Activated effector memory CD4-positive, alpha-beta T cell treated with anti-CD3 and anti-CD28 coated beads, Interleukin-2, amount 50 U/mL, for 16 hours (primary cell): ENCODE data around the gene CACNA1I.
A peak's percentile ranks its signal among the peaks of the same experiment; 100 is the strongest.

Experiments used
- DNase-seq: peaks from one replicate; pipeline ENCODE4 v3.0.0-alpha.2; 2020

CACNA1I gene

DNA sequence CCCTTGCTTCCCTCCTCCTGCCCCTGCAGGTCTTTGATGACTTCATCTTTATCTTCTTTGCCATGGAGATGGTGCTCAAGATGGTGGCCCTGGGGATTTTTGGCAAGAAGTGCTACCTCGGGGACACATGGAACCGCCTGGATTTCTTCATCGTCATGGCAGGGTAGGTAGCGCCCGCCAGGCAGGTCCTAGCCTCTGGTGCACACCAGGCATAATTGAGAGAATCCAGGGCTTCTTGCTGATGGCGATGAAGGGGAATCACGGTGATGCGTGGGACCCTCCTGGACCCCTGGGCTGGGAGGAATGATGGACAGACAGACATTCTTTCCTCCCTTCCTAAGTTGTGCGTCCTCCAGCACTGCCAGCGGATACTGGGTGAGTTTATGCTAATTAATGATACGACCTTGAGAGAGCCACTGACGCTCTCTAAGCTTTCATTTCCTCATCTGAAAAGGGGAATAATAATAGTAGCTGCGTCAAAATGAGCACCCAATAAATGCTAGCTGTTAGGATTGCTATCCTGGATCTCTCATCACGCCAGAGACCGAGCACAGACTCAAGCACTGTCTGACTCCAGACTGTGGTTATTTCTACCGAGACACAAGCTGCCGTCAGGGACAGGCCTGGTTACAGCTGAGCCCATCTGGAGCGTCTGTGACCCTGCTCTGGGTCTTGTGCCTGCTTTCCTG lies 30.1 kb downstream of the CACNA1I start:
- DNase-seq, result no peak

GRCh38 chr22:39601180-39601535 lies 30.6 kb downstream of the CACNA1I start:
- no peak for DNase-seq

- no peak for DNase-seq
Measured at GRCh38 chr22:39603345-39603744, 32.8 kb downstream of the CACNA1I start.

GRCh38 chr22:39610246-39610645 lies 39.7 kb downstream of the CACNA1I start:
- DNase-seq, result no peak

DNA sequence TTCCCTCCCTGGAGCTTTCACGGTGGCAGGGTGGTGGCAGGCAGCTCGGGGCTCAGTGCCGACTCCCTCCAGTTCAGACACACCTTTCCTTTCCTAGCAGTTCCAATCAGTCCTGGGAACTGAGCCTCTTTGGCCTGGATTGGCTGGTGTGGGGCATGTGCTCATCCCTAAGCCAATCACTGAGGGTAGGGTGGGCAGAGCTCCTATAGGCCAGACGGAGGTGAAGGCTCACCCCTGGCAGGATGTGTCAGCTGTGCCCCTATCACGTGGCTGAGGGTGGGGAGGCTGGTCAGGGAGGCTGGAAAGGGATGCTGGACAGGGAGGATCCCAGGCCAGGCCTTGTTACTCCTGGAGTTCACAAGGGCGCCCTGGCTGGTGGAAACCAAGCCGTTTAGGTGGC lies 40.2 kb downstream of the CACNA1I start:
- no peak for DNase-seq

DNA sequence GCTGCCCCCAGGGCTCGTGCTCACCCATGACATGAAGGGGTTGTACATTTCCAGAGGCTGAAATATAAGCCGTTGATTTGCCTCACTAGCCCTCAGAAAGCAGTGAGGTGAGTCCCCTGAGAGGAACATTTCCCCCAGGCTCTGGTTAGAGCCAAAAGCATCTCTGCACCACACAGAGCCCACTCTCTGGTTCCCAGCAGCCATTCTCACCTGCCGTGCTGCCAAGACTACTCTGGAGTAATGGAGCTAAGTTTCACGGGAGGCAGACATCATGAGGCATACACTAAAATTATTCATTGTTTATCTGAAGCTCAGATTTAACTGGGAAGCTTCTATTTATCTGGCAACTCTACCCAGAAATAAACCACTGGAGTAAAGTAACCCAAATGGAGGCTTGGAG lies 40.8 kb downstream of the CACNA1I start:
- DNase-seq, result no peak

DNA sequence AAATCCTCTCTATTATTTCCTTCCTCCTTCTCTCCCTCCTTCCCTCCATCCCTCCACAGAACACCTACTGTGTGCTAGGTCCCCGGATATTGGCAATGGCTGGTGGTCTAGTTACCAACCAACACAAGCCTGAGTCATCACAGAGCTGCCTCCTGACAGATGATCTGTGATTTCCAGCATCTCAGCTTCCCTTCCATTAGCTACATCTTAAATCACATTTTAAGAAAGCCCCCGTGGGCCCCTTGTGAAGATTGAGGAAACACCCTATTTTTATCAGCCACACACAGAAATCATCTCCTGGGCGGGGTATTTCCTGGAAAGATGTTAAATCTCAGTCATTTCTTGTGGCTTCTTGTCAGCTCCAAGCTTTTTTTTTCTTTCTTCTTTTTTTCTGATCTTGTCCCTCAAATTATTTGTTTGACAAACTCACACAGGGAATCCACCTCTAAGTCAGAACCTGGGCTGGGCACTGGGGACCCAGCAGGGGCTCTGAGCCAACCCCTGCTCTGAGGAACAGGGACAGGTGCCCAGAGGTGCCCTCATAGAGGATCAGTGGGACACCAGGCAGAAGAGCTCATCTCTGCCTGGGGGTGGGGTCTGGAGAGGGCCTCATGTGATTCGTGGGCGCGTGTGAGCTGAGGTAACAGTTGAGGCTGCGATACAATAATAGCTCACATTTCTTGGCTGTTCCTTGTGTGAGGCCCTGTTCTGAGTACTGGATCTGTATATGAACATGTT lies 42.4 kb downstream of the CACNA1I start:
- DNase-seq, result no peak

DNA sequence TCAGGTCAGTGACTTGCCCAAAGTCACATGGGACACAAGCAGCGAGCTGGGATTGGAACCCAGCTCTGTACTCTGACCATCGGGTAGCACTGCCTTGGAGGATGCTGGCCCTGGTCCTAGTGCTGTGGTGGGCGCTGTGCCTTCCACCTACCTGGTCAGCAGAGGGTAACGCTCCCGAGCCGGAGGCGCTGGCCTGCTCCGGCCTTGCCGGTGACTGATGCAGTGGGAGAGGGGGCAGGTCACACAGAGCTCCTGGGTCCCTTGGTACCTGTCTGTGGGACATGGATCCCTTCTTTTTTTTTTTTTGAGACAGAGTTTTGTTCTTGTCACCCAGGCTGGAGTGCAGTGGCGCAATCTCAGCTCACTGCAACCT lies 43.0 kb downstream of the CACNA1I start:
- no peak for DNase-seq

DNA sequence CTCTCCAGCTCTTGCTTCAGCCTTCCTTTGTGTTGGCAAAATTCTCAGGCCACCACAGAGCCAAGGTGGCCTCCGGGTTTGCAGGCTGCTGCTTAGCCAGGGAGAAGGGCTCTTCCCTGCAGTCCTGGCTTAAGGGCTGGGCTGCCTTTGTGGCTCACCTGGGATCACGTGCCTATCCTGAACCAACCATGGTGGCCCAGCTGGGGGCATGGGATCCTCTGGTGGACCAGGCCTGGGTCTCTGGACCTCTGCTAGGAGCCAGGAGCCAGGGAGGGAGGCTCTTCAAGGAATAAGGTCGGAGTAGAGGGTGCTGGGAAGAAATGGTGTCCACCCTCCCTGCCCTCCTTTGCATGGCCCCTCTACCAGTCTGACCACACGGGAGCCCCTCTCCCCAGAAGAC lies 43.9 kb downstream of the CACNA1I start:
- DNase-seq, result no peak

DNA sequence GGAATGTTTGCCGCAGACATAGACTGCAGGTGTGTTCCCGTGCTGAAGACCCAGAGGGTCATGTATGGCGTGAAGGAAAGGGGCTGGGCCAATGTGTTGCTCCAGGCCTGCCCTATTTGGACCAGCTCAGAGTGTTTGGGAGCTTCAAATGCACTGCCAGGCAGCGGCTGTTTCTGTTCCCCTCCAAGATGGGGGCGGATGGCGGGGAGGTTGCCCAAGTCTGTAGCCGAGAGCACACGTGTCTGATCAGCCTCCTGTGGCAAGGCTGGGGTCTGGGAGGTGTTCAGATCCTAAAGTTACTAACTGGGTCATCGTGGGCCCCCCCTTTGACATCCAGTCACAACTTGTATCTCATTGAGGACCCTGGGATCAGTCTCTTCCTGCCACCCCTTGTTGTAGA lies 45.5 kb downstream of the CACNA1I start:
- DNase-seq, result no peak

GRCh38 chr22:39616781-39617180 lies 46.2 kb downstream of the CACNA1I start:
- DNase-seq, result no peak

GRCh38 chr22:39617342-39617741 lies 46.8 kb downstream of the CACNA1I start:
- peak; percentile 66 for DNase-seq

DNA sequence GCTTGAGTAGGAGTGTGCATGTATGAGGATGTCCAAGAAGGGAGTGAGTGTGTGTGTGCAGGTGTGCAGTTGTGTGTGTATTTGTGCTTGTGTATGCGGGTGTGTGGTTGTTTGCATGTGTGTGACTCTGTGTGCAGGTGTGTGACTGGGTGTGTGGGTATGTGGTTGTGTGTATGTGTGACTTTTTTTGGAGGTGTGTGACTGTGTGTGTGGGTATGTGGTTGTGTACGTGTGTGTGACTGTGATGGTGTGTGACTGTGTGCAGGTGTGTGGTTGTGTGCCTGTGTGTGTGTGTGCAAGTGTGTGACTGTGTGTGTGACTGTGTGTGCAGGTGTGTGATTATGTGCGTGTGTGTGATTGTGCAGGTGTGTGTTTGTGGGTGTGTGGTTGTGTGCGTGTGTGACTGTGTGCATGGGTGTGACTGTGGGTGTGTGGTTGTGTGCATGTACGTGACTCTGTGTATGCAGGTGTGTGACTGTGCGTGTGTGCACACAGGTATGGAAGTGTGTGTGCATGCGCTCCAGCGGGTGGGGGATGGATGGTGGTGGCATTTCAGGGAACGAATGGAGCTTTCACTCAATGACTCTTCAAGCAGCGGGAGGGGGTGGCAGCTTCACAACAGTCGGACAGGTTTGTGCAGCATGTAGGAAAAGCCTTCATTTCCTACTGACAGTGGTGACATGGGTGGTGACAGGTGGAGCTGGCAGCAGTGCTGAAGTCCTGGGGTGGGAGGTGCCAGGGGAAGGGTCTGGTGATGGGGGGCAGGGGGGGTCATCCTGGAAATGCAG lies 47.6 kb downstream of the CACNA1I start:
- no peak for DNase-seq

DNA sequence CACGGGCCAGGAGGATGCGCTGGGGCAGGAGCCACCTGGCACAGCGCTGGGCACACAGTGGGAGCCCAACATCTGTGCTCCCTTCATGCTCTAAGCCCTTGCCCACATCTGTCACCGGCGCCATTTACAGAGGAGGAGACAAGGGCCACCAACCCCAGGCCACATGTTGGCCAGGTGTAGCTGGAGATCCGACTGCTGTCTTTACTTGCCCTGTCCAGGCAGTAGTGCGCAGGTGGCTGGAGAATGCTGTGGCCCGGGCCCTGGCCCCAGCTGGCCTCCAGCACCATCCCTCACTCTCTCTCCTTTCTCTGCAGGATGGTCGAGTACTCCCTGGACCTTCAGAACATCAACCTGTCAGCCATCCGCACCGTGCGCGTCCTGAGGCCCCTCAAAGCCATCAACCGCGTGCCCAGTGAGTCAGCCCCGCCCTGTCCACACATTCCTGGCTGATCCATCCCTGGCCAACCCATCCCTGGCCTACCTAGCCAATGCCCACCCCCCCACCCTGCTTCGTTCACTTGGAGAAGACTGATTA lies 48.5 kb downstream of the CACNA1I start:
- DNase-seq, result no peak

DNA sequence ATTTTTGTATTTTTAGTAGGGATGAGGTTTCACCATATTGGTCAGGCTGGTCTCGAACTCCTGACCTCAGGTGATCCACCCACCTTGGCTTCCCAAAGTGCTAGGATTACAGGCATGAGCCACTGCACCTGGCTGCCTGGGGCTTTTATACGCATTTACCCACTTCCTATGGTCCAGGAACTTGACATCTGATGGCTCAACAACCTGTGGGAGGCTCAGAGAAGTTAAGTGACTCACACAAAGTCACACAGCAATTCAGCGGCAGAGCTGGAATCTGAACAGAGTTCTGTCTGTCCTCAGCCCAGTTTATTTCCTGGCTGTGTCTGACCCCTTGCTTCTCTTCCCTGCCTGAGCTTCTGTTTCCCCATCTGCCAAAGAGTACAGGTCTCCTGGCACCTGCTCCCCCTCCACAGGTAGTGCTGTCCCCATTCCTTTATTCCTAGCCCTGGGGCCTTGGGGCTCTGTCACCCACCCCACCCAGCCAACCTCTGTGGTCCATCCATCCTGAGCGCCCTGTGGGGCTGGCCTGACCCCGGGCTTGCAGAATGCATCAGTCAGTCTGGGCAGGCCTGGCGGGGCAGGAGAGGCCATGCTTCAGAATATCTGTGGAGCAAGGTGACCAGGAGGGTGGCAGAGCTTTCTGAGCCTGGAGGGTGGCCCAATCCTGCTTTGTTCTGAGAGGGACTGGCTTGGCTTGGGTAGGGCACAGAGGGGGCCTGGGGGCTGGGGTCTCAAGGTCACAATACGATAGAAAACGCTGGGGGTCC lies 50.6 kb downstream of the CACNA1I start:
- no peak for DNase-seq

DNA sequence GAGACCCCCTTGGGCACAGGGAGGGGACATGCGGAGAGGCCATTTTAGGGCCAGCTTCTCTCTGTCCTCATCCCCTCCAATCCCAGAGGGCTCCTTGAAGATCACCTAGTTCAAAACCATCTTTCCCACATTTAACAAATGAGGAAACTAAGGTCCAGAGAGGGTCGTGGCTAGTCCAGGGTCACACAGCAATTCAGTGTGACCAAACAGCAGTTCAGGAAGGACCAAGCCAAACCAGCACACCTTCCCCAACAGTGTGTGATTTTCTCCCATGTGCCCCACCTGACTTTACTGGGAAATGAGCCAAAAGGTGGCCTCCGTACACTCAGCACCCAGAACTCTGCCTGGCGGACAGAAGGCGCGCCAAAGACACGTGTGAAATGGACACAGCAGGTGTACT lies 51.3 kb downstream of the CACNA1I start:
- no peak for DNase-seq

- peak; percentile 88 for DNase-seq
Measured at GRCh38 chr22:39622881-39623367, 52.4 kb downstream of the CACNA1I start.

- DNase-seq, result no peak
Measured at GRCh38 chr22:39623603-39624500, 53.3 kb downstream of the CACNA1I start.

GRCh38 chr22:39624501-39624821 lies 53.9 kb downstream of the CACNA1I start:
- DNase-seq, result no peak

GRCh38 chr22:39625569-39626537 lies 55.3 kb downstream of the CACNA1I start:
- no peak for DNase-seq

- no peak for DNase-seq
Measured at GRCh38 chr22:39627208-39627607, 56.7 kb downstream of the CACNA1I start.
